HepG2 (cell line): ENCODE data around the gene USP2. TPM values are rescaled to one million over a fixed set of nuclear protein-coding genes. Genes with fewer than 3 reads are reported as not detected.

Experiments
- CTCF ChIP-seq: sonication (generic); formaldehyde crosslinking; IDR thresholded peaks from 2 replicates; pipeline ENCODE4 v1.5.0; 2020; ENCODE audit warnings: mild to moderate bottlenecking, missing genetic modification reagents, moderate library complexity
- EEA1 ChIP-seq: sonication (generic); formaldehyde crosslinking; IDR thresholded peaks from 2 replicates; pipeline ENCODE4 v1.5.1; 2020; ENCODE audit warnings: mild to moderate bottlenecking, missing genetic modification reagents, borderline replicate concordance
- GLMP ChIP-seq: sonication (generic); formaldehyde crosslinking; IDR thresholded peaks from 2 replicates; pipeline ENCODE4 v1.9.0; 2021; ENCODE audit warnings: missing genetic modification reagents, mild to moderate bottlenecking, borderline replicate concordance
- HOXA9 ChIP-seq: sonication (generic); formaldehyde crosslinking; IDR thresholded peaks from 2 replicates; pipeline ENCODE4 v1.8.1; 2022; ENCODE audit warnings: missing genetic modification reagents, mild to moderate bottlenecking, moderate library complexity, borderline replicate concordance
- KAT2B ChIP-seq: fragments of 150-350 bp; IDR thresholded peaks from 2 replicates; pipeline ENCODE4 v1.6.1; 2014; ENCODE audit warnings: low read depth, low read length, borderline replicate concordance
- RCOR2 ChIP-seq: IDR thresholded peaks from 2 replicates; pipeline ENCODE4 v1.6.1; 2016; ENCODE audit warnings: missing biosample characterization, missing genetic modification reagents
- RERE ChIP-seq: IDR thresholded peaks from 2 replicates; pipeline ENCODE4 v1.6.1; 2016; ENCODE audit warnings: low read depth, missing genetic modification reagents, missing compliant biosample characterization
- TIGD3 ChIP-seq: sonication (generic); formaldehyde crosslinking; IDR thresholded peaks from 2 replicates; pipeline ENCODE4 v1.5.1; 2020; ENCODE audit warnings: mild to moderate bottlenecking, missing genetic modification reagents, borderline replicate concordance
- ZMAT5 ChIP-seq: sonication (generic); formaldehyde crosslinking; IDR thresholded peaks from 2 replicates; pipeline ENCODE4 v1.5.0; 2020; ENCODE audit warnings: mild to moderate bottlenecking, low read depth, missing genetic modification reagents, borderline replicate concordance
- ZNF207 ChIP-seq: fragments of 450-650 bp; IDR thresholded peaks from 2 replicates; pipeline ENCODE4 v1.6.1; 2016; ENCODE audit warnings: antibody characterized with exemption, borderline replicate concordance
- ZNF800 ChIP-seq: sonication (generic); formaldehyde crosslinking; IDR thresholded peaks from 2 replicates; pipeline ENCODE4 v1.4.0; 2020; ENCODE audit warnings: missing genetic modification reagents
- polyA plus RNA-seq, 8 experiments: library from polyadenylated mRNA; depleted of rRNA in 3 of 8; stranded (reverse) in 7 of 8; unstranded in 1 of 8; fragments of >200 nt; fragmentation: Illumina TruSeq in 4 of 8; extraction: Trizol in 4 of 8; gene quantifications; 2 replicates each; pipeline versions ENCODE4 v1.2.1 to v1.2.3, GENCODE V29; 2011 to 2016; ENCODE audit warnings: low read depth in 4 of 8, missing spikeins in 1 of 8, mixed read lengths in 1 of 8; ENCODE audit not compliant: insufficient read depth in 1 of 8
- total RNA-seq, 5 experiments: library from RNA; depleted of rRNA; stranded (reverse); fragments of >200 nt; fragmentation: Illumina TruSeq; extraction: Trizol; gene quantifications; 2 replicates each; pipeline ENCODE4 v1.2.3, GENCODE V29; 2016; ENCODE audit warnings: low read depth in 1 of 5

Gene USP2
- total and polyA plus RNA-seq, 2 of the 13 experiments (the other 11 are each of a cell fraction or from before 2014, with no cell fraction given), result 2.5 to 6.0 TPM

GRCh38 chr11:119334174-119334930 lies 47.1 kb downstream of the USP2 start, which contains the start of gene RNF26 (continued):
- TF ChIP-seq RERE (CRISPR knock-in tag) (no peak), CTCF (CRISPR knock-in tag) (no peak), TIGD3 (CRISPR knock-in tag) (no peak; the same call in 1 of the 2 replicates), ZNF207 (no peak), HOXA9 (CRISPR knock-in tag) (no peak), GLMP (CRISPR knock-in tag) (no peak), ZMAT5 (CRISPR knock-in tag) (no peak), RCOR2 (CRISPR knock-in tag) (no peak), ZNF800 (CRISPR knock-in tag) (no peak), KAT2B (no peak), EEA1 (CRISPR knock-in tag) (0 out of 2 replicates have a peak, but pooled peaks have one; percentile 63)
